NCI-H2029 (cell line): ENCODE results near the gene TMEM150A.
"Not testable (repeated sequence)": the region's sequence is repeated elsewhere in the genome, so short reads cannot be mapped to it uniquely, and the experiment has no call there.

ENCODE experiments used
- DNase-seq: peaks from one replicate; lab custom pipeline; 2025; lab: John Stamatoyannopoulos, UW

TMEM150A gene

GRCh38 chr2:85611705-85612587 lies 9.4 kb upstream of the TMEM150A start, which contains the start of gene C2orf68:
Gene C2orf68, minus strand, starts transcription at chr2:85612066. Its CDS starts 82 bp downstream, at chr2:85611984.
- peak; percentile 77 for DNase-seq

GRCh38 chr2:85611217-85611704 lies 8.8 kb upstream of the TMEM150A start:
- no peak for DNase-seq

GRCh38 chr2:85607268-85608215 lies 5.0 kb upstream of the TMEM150A start:
- DNase-seq = no peak

DNA sequence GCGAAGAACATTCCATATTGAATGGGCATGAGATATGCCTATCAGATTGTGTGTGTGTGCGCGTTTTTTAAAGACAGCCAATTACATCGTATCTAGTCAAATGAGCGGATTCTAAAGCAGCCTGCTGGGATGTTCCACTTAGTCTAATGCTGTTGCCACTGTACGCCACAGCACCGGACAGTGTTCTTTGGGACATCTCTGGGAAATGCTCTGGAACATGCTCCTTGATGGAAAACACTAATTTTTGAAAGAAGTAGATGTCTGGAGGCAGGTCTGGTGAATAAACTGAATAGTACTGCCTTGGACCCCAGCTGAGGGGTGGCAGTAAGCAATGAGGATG lies 3.6 kb upstream of the TMEM150A start:
- no peak for DNase-seq

GRCh38 chr2:85605406-85606115 lies 3.1 kb upstream of the TMEM150A start:
- DNase-seq = no peak

DNA sequence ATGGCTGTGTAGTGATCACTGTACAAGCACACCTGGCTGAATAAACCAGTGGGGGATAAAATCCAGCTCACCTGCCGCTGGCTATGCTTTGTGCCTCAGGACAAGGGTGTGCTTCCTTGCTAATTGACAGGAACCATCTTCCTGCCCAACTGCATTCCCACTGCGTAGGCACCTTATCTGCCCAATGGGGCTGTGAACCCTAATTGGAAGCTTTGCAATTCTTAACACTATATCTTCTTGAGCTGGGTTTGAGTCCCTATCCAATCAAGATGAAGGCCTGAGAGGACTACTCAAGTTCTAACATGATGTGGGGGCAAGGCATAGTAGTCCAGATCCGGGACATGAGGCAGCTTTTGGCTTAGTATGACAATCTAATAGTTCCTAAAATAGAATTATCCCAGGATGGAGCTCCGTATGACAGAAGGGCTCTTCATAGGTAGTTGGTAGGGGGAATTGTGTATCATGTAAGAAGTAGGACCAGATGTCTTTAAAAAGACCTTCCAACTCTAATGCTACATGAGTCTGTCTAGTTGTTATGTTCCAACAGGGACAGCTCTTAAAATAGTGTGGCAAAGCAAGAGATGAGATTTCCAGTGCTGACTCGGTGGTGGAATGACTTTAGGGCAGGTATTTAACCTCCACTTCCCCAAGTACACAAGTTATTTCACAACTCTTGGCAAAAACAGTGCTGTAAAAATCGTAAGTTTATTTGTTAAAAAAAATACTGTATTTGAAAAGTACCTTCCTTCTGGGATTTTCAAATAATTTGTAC lies 2.3 kb upstream of the TMEM150A start:
- DNase-seq = no peak

DNA sequence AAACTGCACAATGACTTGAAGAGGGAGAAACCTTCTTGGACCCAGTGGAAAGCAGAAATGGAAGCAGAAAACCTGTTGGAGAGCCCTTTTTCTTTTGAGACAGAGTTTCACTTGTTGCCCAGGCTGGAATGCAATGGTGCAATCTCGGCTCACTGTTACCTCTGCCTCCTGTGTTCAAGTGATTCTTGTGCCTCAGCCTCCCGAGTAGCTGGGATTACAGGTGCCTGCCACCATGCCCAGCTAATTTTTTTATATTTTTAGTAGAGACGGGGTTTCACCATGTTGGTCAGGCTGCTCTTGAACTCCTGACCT lies 1.6 kb upstream of the TMEM150A start:
- not testable (repeated sequence) for DNase-seq

DNA sequence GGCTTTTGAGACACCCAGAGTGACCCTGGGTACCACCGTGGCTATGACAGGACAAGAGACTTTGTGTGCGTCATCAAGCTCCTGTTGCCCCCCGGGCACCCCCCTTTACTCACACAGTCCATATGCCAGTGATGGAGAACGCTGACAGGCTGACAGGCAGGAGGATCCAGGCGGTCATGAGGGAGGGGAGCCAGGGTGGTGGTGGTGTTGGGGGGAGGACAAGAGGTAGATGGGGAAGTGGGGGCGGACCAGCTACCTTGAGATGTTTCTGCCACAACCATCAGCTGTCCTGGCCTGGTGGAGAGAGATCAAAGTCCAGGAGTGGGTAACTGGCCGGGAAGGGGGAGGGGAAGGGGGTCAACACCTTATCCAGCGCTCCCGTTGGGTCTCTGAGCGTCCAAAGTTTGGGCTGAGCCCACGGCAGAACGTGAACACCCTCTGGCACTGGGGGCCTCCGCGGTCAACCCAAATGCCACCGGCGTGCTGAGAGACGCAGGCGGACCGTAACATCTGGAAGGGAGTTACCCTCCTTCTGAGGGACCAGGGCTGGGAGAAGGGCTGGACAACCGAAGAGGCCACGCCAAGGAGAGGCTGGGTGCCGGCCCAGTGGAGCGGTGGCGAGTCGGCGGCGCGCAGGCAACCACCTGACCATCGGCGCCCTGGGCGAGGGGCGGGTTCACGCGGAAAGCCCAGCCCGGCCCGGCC lies 575 bp downstream of the TMEM150A start:
- DNase-seq = no peak

GRCh38 chr2:85600951-85601770 lies 1.3 kb downstream of the TMEM150A start:
- DNase-seq = no peak

- DNase-seq = no peak
These were observed 2.3 kb downstream of the TMEM150A start for GRCh38 chr2:85600235-85600575.

- no peak for DNase-seq
These were observed 2.8 kb downstream of the TMEM150A start for GRCh38 chr2:85599468-85600234.

DNA sequence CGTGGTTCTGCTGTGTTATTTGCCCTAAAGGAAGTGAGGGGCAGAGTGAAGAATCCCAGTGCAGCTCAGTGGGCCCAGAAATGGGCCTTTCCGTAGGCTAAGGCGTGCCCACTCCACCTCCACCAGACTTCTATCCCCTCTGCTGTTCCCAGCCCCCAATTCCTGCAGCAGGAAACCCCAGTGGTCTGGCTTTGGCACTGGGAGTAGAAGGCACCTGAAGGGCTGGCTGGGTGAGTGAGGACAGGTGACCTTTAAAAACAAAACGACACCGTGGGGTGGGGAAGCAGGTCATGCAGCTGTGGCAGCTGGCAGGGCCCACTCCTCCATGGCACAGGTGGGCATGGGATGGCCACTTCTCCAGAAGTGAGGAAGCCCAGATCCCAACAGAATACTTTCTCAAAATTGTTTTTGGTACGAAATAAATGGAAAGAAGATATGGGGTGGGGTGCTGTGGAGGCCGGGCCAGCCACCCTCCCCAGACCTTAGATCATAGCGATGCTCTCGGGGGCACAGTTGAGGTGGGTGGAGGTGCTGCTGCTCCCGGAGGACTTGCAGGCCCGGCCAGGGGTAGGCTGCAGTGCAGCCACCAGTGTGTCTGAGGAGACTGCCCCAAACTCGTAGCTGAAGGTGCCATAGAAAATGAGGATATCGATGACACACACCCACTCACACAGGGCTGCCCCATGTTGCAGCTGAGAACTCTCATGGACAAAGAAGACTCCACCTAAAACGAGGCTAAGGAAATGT lies 3.7 kb downstream of the TMEM150A start:
- DNase-seq = no peak

DNA sequence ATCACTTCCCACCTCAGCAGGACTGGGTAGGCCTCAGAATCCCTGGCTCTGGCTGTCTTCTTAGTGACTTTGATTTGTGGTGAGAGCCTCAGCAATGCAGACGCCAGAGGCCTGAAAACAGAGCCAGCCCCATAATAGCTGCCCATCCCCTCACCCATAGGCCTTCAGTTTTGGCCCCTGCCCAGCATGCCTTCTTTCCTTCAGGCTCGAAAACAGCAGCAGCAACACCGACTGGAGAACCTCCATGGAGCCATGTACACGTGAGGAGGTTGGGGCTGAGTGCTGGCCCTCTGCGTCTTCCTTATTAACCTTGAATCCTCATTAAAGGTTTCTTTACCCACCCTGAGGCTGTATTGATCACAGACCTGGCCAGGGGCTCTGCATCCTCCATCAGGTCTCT lies 5.3 kb downstream of the TMEM150A start:
- DNase-seq = no peak

- DNase-seq = no peak
These were observed 5.9 kb downstream of the TMEM150A start for GRCh38 chr2:85596486-85597143.

- no peak for DNase-seq
These were observed 6.5 kb downstream of the TMEM150A start for GRCh38 chr2:85596026-85596333.

DNA sequence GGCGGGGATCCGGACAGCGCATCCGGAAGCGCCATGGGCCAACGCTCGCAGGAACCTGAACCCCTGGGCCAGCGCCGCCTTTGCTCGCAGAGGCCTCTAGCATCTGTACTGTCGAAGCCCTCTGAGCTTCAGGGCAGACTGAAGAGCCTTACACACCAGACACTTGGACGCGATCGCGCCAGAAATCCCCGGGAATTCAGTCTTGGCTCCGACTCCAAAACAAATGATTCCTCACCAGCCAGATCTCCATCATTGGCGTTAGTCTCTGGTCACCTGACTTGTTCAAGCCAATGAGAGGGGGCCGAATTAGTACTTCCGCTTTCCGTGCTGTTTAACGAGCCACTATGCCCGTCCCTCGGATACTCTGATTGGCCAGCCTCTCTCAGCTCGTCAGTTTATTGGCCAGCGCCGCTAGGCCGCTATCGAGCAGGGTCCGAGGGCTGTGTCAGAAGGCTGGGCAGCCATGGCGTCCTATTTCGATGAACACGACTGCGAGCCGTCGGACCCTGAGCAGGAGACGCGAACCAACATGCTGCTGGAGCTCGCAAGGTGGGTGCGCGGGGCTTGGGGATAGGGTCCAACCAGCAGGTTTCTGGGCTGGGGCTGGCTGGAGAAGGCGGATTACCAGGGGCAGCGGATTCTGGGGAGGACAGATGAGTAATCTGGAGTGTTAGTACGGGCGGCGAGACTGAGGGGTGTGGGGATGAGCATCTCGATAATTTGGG lies 7.0 kb downstream of the TMEM150A start, which contains the start of gene RNF181:
Gene RNF181 (plus strand): TSS at position 445 of the 725 bp plus-strand sequence. CDS start 19 bp downstream, at position 464.
- DNase-seq = peak; percentile 96

GRCh38 chr2:85594715-85595300 lies 7.7 kb downstream of the TMEM150A start:
- no peak for DNase-seq
